Activated T-cell treated with anti-CD3 and anti-CD28 coated beads for 4 hours (primary cell): ENCODE results near the gene FOXF2.

Source experiments
- DNase-seq: peaks from one replicate; pipeline ENCODE4 v3.0.0-alpha.2; 2020

The FOXF2 gene

GRCh38 chr6:1392813-1393640 is 3.7 kb downstream of the FOXF2 start:
- no peak for DNase-seq

GRCh38 chr6:1393641-1394283 is 4.4 kb downstream of the FOXF2 start:
- no peak for DNase-seq

- DNase-seq: no peak
Observed at GRCh38 chr6:1394514-1395463, 5.4 kb downstream of the FOXF2 start.

GRCh38 chr6:1395506-1395905 is 6.1 kb downstream of the FOXF2 start:
- DNase-seq: no peak

- DNase-seq: no peak
Observed at GRCh38 chr6:1395941-1396908, 6.8 kb downstream of the FOXF2 start.

DNA sequence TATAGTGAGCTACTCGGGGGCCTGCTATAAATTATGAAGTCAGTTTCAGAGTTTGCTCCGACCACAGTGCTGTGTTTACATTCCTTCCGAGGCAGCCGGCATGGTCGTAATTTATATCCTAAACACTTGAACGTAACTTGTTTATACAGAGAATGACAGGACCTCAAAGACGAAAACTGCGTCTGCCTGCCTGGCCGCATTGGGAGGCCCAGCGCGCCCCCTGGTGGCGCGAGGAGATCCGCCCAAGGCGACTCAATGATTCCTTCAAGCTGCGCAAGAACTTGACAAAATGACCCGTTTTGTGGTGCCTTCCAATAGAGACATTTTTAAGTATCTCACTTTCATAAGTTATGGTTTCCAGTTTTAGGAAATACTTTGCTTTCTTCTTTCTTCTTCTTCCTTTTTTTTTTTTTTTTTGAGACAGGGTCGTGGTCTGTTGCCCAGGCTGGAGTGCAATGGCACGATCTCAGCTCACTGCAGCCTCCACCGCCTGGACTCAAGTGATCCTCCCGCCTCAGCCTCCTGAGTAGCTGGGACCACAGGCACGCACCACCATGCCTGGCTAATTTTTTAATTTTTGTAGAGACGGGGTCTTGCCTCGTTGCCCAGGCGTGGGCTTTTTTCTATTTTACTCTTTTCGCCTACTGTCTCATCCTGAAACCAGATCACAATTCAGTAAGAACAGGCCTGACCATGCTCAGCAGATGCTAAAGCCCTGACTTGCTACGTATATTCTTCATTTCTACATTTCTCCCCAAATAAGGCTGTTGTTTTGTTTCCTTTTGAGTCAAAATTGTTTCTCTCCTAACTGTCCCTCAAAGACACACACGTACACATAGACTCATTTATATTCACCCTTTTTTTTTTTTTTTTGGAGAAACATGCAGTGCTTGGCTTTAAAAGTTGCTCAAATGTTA is 7.8 kb downstream of the FOXF2 start:
- DNase-seq: peak; percentile 61

DNA sequence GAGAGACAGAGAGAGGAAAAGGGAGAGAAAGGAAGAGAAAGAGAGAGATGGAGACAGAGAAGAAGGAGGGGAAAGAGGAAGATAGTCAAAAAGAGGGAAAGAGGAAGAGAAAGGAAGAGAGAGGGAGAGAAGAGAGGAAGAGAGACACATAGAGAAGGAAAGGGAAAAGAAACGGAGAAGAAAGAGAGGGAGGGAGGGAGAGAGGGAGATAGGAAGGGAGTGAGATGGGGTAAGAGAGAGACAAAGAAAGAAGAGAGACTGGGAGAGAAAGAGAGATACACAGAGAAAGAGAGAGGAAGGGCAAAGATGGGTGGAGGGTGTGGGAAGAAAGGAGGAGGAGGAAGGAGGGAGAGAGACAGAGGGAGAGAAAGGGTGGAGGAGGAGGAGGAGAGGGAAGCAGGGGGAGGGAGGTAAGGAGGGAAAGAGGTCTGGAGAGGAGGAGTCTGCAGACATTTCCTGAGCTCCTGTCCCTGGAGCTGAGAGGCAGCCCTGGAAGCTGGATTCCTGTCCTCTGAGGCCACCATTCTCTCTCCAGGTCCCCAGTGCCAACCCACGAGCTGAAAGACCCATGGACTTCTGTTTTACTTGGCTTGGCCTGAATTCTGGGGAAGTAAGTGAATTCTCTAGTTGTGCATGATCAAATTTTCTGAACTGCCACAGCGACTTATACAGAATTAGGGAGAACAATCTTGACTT is 9.9 kb downstream of the FOXF2 start:
- no peak for DNase-seq

DNA sequence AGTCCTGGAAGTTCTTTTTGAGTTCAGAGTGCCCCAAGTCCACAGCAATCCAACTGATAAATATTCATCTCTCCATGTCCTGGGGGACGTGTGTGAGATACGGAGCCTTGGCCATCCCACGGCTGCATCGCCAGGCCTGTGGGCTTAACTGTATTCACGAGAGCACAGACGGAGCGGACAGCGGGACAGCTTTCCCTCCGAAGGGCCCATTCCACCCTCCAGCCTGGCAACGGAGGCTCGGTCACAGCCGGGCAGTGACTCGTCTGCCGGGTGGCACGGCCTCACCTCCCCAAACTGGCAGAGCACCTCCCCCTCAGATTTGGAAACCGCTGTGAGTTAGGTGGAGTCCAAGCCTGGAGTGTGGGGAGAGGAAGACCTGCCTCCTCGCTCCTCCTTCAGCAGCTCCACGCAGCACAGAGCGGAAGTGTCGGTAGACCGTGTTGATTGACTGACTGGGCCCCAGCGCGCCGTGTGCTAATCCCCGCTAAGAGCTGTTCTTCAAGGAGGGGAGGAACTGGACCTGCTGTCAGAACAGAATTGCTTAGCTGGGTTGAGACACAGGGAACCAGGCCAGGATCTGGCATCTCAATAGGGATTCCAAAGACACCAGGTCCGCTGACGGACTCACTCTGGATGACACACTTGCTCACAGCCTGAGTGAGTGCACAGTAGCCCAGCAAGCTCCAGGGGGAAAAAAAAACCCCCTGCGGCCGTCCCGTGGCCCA is 10.9 kb downstream of the FOXF2 start:
- DNase-seq: no peak

GRCh38 chr6:1402369-1402768 is 13.0 kb downstream of the FOXF2 start:
- no peak for DNase-seq

GRCh38 chr6:1402868-1403267 is 13.5 kb downstream of the FOXF2 start:
- no peak for DNase-seq

GRCh38 chr6:1403851-1404712 is 14.7 kb downstream of the FOXF2 start:
- DNase-seq: no peak

DNA sequence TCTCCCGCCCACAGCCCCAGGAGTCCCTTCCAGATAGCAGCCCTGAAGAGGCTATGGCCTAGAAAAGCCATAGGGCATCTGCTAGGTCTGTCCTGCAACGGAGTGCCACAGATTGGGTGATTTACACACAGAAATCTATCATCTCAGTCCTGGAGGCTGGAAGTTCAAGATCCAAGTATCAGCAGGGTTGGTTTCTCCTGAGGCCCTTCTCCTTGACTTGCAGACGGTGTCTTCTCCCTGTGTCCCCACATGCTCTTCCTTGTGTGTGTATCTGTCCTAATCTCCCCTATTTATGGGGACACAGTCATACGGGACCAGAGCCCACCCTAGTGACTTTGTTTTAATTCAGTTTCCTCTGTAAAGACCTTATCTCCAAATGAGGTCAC is 15.3 kb downstream of the FOXF2 start:
- DNase-seq: no peak

DNA sequence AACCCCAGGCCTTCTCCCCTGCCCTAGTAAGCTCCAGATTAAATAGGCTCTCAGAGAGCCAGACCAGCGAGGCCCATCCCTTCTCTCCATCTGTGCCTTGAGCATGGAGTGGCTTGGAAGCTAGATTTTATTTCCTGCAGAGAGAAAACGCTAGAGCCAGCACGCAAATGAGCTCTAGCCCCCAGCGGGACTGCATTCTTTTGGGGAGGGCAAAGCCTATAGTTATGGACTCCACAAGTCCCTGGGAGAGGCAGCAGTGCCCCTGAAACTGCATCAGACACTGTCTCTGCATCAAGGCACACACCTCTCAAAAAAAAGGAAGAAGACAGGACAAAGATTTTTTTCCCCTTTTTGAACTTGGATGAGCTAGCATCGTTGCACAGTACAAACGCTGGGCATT is 15.8 kb downstream of the FOXF2 start:
- no peak for DNase-seq

DNA sequence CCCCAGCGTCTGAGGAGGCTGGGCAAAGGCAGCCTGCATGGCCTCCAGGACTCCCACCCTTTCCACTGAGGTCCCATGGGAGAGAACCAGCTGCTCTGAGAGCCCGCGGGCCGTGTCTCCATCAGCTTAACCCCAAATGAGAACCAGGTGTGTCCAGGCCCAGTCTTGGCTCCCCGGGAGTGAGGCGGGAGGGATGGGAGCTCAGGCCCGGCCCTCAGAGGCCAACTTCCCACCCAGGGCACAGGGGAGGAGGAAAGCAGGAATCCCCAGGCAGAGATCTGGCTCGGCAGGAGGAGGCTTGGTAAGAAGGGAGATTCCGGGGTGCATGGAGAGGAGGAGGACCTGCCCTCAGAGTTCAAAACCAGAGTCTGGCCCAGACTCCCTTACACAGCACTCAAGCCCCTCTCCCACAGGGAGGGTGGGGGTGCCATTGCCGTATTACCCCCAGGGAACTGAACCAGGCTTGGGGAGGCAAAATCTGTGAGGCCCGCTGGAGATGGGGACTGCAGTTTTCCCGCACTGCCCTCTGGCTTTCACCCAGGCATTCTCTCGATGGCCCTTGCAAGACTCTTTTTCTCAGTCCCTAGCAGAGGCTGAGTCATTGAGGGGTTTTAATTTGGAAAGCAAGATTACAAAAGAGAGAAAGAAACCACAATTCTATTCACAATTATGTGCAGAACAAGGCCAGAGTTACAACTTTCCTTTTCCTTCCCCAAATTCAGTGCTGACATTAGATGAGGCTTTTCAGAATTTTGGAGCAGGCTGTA is 17.1 kb downstream of the FOXF2 start:
- DNase-seq: no peak

- no peak for DNase-seq
Observed at GRCh38 chr6:1407499-1407990, 18.2 kb downstream of the FOXF2 start.

- DNase-seq: no peak
Observed at GRCh38 chr6:1409774-1410465, 20.5 kb downstream of the FOXF2 start.

- no peak for DNase-seq
Observed at GRCh38 chr6:1412901-1413300, 23.5 kb downstream of the FOXF2 start.
